Activated naive CD4-positive, alpha-beta T cell treated with anti-CD3 and anti-CD28 coated beads, Interleukin-2, amount 50 U/mL, for 16 hours (primary cell): ENCODE results near the gene IFNAR1.
"Not testable (repeated sequence)": the region's sequence is repeated elsewhere in the genome, so short reads cannot be mapped to it uniquely, and the experiment has no call there.

ENCODE experiments used
- DNase-seq: peaks from one replicate; pipeline ENCODE4 v3.0.0-alpha.2; 2020

The IFNAR1 gene

GRCh38 chr21:33350676-33351075 is 25.9 kb downstream of the IFNAR1 start:
- no peak for DNase-seq

GRCh38 chr21:33355355-33355754 is 30.6 kb downstream of the IFNAR1 start:
- no peak for DNase-seq

DNA sequence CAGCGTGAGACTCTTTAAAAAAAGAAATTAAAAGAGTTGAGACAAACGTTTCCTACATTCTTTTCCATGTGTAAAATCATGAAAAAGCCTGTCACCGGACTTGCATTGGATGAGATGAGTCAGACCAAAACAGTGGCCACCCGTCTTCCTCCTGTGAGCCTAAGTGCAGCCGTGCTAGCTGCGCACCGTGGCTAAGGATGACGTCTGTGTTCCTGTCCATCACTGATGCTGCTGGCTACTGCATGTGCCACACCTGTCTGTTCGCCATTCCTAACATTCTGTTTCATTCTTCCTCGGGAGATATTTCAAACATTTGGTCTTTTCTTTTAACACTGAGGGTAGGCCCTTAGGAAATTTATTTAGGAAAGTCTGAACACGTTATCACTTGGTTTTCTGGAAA is 31.2 kb downstream of the IFNAR1 start:
- no peak for DNase-seq

GRCh38 chr21:33357177-33357576 is 32.4 kb downstream of the IFNAR1 start:
- no peak for DNase-seq

GRCh38 chr21:33359446-33359845 is 34.7 kb downstream of the IFNAR1 start:
- DNase-seq = no peak

GRCh38 chr21:33360281-33360680 is 35.5 kb downstream of the IFNAR1 start:
- DNase-seq = no peak

DNA sequence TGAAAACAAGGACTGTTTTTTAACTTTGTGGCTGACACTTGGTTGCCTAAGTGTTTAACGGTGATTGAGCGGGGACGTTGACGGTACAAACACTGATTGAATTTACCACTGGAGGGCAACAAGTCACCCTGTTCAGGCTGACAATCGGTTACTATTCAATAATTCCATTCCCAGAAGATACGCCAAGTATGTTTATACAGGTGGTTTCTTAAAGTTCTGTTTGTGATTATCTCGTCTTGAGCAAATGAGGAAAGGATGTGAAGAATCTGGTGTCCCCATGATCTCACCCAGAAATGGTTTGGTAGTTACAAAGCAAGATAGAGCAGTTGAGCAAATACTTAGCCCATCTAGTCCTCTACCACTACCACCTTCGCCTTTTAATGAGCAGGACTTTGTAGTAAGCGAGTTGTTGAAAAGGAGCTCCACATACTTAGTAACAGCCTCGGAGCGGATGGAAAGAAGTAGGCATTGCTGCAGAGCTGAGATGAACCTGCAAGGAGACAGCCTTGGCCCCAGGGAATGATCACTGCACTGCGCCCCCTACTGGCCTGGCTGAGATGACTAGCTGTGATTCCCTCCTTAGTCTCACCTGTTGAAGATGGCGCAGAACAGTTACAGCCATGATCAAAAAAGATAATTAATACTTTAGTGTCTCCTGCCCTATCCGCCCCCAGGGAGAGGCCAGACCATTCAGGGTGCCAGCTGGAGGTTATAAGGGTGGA is 36.3 kb downstream of the IFNAR1 start:
- DNase-seq = peak; percentile 88

- DNase-seq = peak; percentile 46
Observed at GRCh38 chr21:33362044-33362555, 37.3 kb downstream of the IFNAR1 start.

GRCh38 chr21:33363911-33364609 is 39.3 kb downstream of the IFNAR1 start:
- not testable (repeated sequence) for DNase-seq

DNA sequence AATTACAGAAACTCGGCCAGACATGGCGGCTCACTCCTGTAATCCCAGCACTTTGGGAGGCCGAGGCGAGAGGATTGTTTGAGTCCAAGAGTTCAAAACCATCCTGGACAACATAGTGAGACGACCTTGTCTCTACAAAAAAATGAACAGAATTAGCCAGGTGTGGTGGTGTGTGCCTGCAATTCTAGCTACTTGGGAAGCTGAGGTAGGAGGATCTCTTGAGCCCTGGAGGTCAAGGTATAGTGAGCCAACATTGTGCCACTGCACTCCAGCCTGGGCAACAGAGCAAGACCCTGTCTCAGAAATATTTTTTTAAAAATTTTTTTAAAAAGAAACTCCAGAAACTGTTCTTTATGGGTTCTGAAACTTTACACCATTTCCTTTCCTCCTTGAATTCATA is 40.1 kb downstream of the IFNAR1 start:
- no peak for DNase-seq

DNA sequence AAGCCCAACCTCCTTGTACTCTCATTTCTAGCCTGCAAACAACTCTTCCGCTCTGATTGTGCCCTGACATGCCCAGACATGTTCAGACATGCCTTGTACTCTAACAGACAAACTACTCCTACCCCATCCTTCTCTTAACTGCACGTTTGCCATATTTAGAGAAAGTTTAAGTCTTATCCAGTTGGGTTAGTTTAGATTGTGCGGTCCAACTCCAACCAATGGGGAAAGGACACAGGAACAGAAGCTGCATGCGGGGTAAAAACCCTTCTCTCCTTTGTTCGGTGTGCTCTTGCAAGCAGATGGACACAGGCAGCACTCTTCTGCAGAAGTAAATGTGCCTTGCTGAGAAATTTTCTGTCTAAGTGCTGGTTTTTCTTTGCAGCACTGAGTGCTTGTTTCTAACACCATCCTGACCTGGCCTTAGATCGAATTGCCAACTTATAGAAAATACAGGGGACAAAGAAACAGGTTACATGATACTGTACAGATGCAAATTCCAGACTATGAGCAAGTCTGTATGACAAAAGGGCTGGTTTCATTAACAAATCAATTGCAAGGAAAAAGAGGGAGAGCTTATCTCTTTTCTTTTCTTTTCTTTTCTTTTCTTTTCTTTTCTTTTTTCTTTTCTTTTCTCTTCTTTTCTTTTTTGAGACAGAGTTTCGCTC is 42.7 kb downstream of the IFNAR1 start:
- no peak for DNase-seq

GRCh38 chr21:33368124-33368523 is 43.4 kb downstream of the IFNAR1 start:
- no peak for DNase-seq

DNA sequence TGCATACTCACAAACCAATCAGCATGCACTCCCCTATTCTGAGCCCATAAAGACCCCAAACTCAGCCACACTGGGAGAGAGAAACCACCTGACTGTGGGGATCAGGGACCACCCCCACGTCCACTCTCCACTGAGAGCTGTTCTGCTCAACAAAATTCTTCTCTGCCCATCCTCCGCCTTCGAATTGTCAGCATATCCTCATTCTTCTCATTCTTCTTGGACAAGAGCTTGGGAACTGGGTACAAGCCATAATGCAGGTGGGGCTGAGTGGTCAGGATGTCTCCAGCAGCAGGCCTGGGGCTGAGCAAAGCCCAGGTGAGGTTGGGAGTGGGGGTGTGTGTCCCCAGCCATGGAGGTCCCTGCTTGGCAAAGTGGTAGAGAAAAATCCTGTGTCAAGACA is 43.8 kb downstream of the IFNAR1 start:
- DNase-seq = no peak

GRCh38 chr21:33369586-33369985 is 44.8 kb downstream of the IFNAR1 start:
- DNase-seq = no peak

DNA sequence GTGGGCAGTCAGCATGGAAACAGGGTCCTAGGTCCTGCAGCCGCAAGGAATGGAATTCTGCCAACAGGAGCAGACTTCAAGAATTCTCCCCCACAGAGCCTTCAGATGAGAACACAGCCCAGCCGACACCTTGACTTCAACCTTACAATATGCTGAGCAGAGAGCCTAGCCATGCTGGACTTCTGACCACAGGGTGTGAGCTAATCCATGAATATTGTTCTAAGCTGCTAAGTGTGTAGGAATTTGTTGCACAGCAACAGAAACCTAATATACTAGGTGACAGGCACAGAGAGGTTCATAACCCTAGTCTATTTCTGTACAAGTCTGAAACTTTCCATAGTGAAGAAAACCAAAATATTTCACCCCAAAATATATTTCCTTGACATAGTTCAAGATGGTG is 45.5 kb downstream of the IFNAR1 start:
- DNase-seq = no peak

DNA sequence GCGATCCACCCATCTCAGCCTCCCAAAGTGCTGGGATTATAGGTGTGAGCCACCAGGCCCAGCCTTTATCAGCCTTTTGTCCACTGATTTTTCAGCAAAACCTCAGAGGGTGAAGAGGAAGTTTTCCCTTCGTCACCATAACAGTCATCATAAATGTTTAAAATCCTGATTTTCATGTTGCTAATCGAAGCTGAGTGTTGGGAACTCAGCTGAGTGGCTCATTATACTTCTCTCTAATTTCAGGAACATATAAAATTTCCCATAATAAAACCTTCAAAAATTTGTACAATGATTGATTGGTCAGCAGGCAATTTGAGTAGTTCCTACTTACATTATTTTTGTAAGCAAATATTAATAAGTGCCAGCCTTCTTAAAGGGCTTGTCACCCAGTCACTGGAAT is 46.6 kb downstream of the IFNAR1 start:
- DNase-seq = no peak

DNA sequence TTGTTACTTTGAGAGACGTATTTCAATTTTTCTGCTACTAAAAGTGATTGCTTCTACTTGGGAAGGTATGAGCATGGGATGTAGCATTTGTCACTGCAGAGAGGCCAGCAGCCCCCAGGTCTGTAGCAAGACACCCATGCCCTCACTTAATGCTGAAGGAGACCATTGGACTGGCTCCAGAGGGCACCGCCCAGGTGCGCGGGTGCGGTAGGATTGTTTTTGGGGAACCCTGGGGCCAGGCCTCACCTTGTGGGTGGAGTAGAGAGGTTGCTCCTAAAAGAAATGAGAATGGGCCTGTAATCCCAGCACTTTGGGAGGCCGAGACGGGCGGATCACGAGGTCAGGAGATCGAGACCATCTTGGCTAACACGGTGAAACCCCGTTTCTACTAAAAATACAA is 47.8 kb downstream of the IFNAR1 start:
- no peak for DNase-seq

DNA sequence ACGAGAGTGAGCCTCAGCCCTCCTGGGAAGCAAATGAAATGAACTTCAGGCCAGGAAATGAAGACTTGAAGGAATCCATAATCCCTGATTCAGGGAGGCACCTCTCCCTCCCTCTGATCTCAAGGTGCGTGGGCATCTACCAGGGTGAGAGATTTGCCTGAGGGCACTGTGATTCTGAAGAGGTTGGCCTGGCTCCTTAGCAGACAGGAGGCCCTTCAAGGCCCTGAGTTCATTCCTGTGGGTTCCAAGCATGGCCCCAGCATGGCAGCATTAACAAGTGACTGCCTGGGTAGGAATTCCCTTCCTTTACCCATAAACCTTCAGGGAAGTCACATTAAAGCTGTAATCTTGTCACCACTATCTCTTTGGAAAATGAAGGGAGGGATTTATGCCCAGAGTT is 48.7 kb downstream of the IFNAR1 start:
- no peak for DNase-seq

- no peak for DNase-seq
Observed at GRCh38 chr21:33374080-33374449, 49.3 kb downstream of the IFNAR1 start.

DNA sequence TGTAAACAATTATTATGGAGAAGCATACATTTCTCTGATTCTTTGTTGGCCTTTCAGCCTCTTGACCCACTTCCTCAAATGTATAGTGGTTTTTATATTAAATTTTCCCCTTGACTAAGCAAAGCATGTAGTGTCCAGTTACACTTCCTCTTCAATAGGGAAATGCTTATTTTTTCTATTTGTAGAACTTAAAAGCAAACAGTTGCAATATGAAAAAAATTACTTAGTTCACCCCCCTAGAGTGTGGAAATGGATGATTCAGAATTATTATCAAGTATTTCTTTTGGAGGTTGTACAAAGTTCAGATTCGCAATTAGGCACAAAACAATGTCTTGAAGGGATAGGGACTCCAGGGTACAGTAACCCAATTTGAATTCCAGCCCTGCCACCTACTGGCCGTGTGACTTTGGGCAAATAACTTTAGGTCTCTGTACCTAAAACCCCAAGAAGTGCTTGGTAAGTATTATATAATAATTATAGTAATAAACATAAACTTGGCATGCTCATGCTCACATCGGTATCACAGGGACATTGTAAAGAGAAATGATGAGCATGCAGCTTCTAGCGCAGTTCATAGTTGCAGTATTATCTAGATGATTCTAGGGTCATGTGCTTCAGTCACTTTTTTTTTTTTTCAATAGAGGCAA is 49.8 kb downstream of the IFNAR1 start:
- peak; percentile 62 for DNase-seq

GRCh38 chr21:33375101-33375644 is 50.4 kb downstream of the IFNAR1 start:
- DNase-seq = no peak

DNA sequence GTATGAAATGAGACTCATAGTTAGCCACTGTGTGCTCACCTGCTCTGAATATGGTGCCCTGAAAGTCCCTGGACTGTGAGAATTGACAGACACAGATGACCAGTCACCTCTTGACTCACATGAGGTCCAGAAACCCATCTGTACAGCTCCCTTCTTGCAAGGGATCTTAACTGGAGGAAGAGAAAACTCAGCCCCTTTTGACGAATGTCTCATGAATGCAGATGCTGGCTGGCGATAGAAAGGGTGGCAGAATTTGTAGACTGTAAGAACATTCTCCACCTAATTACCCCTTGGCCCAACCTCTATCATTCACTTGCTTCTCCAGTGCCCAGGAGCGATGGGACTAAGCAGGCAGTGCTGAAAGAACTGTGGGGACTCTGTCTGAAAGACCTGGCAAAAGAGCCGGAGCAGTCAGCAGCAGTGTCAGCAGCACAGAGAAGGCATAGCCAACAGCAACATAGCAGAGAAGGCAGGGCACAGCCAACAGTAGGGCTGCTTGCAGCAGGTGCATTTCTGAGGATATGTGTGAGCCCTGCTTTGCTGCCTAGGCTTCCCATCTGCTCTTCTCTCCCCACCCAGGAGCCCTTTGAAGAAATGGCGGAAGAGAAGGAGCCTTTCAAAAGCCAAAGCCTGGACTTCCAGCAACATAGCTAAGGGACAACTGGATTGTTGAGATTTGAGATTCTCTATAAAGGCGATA is 52.6 kb downstream of the IFNAR1 start:
- DNase-seq = no peak

- DNase-seq = no peak
Observed at GRCh38 chr21:33378081-33378480, 53.3 kb downstream of the IFNAR1 start.
